Measurements from ENCODE around the gene EFCAB6.
"Not testable (repeated sequence)": the region's sequence is repeated elsewhere in the genome, so short reads cannot be mapped to it uniquely, and the experiment has no call there.

DNA sequence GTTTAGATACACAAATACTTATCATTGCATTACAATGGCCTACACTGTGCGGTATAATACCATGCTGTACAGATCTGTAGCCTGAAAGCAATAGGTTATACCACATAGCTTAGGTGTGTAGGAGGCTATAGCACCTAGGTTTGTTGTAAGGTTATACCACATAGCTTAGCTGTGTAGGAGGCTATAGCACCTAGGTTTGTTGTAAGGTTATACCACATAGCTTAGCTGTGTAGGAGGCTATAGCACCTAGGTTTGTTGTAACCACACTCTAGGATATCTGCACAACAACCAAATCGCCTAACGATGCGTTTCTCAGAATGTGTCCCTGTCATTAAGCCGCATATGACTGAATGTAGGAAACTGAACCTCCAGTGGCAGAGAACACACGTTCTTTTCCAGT lies 155.5 kb downstream of the EFCAB6 start:
- TF ChIP-seq, protein P1, sequence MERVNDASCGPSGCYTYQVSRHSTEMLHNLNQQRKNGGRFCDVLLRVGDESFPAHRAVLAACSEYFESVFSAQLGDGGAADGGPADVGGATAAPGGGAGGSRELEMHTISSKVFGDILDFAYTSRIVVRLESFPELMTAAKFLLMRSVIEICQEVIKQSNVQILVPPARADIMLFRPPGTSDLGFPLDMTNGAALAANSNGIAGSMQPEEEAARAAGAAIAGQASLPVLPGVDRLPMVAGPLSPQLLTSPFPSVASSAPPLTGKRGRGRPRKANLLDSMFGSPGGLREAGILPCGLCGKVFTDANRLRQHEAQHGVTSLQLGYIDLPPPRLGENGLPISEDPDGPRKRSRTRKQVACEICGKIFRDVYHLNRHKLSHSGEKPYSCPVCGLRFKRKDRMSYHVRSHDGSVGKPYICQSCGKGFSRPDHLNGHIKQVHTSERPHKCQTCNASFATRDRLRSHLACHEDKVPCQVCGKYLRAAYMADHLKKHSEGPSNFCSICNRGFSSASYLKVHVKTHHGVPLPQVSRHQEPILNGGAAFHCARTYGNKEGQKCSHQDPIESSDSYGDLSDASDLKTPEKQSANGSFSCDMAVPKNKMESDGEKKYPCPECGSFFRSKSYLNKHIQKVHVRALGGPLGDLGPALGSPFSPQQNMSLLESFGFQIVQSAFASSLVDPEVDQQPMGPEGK (CRISPR knock-in tag; IDR thresholded peaks at IDR 0.05; ENCODE audit: borderline replicate concordance) = not testable (repeated sequence)
- TF ChIP-seq ZFP3 (CRISPR knock-in tag; IDR thresholded peaks at IDR 0.05); ZC3H10 (CRISPR knock-in tag; IDR thresholded peaks at IDR 0.05); ISL1 (CRISPR knock-in tag; IDR thresholded peaks at IDR 0.05); ZFP30 (CRISPR knock-in tag; IDR thresholded peaks at IDR 0.05); RARB (CRISPR knock-in tag; IDR thresholded peaks at IDR 0.05); TCF4 (CRISPR knock-in tag; IDR thresholded peaks at IDR 0.05; ENCODE audit: borderline replicate concordance); ZNF8 (CRISPR knock-in tag; IDR thresholded peaks at IDR 0.05); TOX (CRISPR knock-in tag; IDR thresholded peaks at IDR 0.05; ENCODE audit: borderline replicate concordance); PPARA (CRISPR knock-in tag; IDR thresholded peaks at IDR 0.05; ENCODE audit: borderline replicate concordance); ESRRG (CRISPR knock-in tag; IDR thresholded peaks at IDR 0.05); GLIS3 (CRISPR knock-in tag; IDR thresholded peaks at IDR 0.05); ARNTL (CRISPR knock-in tag; IDR thresholded peaks at IDR 0.05; ENCODE audit: borderline replicate concordance, low read depth): not testable (repeated sequence)
- TF ChIP-seq, protein P2, sequence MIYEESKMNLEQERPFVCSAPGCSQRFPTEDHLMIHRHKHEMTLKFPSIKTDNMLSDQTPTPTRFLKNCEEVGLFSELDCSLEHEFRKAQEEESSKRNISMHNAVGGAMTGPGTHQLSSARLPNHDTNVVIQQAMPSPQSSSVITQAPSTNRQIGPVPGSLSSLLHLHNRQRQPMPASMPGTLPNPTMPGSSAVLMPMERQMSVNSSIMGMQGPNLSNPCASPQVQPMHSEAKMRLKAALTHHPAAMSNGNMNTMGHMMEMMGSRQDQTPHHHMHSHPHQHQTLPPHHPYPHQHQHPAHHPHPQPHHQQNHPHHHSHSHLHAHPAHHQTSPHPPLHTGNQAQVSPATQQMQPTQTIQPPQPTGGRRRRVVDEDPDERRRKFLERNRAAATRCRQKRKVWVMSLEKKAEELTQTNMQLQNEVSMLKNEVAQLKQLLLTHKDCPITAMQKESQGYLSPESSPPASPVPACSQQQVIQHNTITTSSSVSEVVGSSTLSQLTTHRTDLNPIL (CRISPR knock-in tag; IDR thresholded peaks at IDR 0.05; ENCODE audit: low read depth) = not testable (repeated sequence)

Data from SK-N-SH treated with all-trans-retinoic acid at 6 μM for 48 hours (cell line).